WTC11 (cell line): ENCODE data around the gene OPCML. TPM values are rescaled to one million over a fixed set of nuclear protein-coding genes. Genes with fewer than 3 reads are reported as not detected.

ENCODE experiments used
- ATAC-seq: fragments of 200-7000 bp; cut with Tn5 transposase; 2 replicates; pipeline ENCODE4 v1.10.0; 2021; ENCODE audit warnings: mild to moderate bottlenecking, moderate library complexity
- CTCF ChIA-PET: fragments of 300-600 bp; sonication (Branson Sonifier 250); formaldehyde crosslinking; loops from one replicate; lab custom pipeline; 2021; ENCODE audit warnings: antibody characterized with exemption; lab: Charles Lee
- POLR2A ChIA-PET: fragments of 350-600 bp; sonication (Branson Sonifier 250); formaldehyde crosslinking; loops from one replicate; lab custom pipeline; 2021; ENCODE audit warnings: antibody characterized with exemption; lab: Charles Lee
- DNase-seq: peaks from one replicate; pipeline ENCODE4 v3.0.0; 2021; ENCODE audit warnings: low spot score
- H3K27ac Mint-ChIP-seq: 2 replicates; pipeline ENCODE4 v1.8.0; 2021; ENCODE audit warnings: mixed read lengths
- H3K27me3 Mint-ChIP-seq: 2 replicates; pipeline ENCODE4 v1.8.0; 2021; ENCODE audit warnings: low read depth, mild to moderate bottlenecking, moderate library complexity, mixed read lengths
- H3K36me3 Mint-ChIP-seq: 2 replicates; pipeline ENCODE4 v1.8.0; 2021; ENCODE audit warnings: mixed read lengths
- H3K4me1 Mint-ChIP-seq: 2 replicates; pipeline ENCODE4 v1.8.0; 2022; ENCODE audit warnings: mixed read lengths
- H3K4me3 Mint-ChIP-seq: 2 replicates; pipeline ENCODE4 v1.8.0; 2021; ENCODE audit warnings: mild to moderate bottlenecking, moderate library complexity, mixed read lengths
- H3K9me3 Mint-ChIP-seq: 2 replicates; pipeline ENCODE4 v1.8.0; 2021; ENCODE audit warnings: mixed read lengths
- ATF1 ChIP-seq: sonication (generic); formaldehyde crosslinking; IDR thresholded peaks from 2 replicates; pipeline ENCODE4 v1.8.1; 2023; ENCODE audit warnings: mild to moderate bottlenecking, moderate library complexity, missing genetic modification reagents
- CBFB ChIP-seq: sonication (generic); formaldehyde crosslinking; IDR thresholded peaks from 2 replicates; pipeline ENCODE4 v1.8.1; 2022; ENCODE audit warnings: mild to moderate bottlenecking, low read depth, missing genetic modification reagents
- CREM ChIP-seq: sonication (generic); formaldehyde crosslinking; IDR thresholded peaks from 2 replicates; pipeline ENCODE4 v1.8.1; 2022; ENCODE audit warnings: mild to moderate bottlenecking, missing genetic modification reagents, moderate library complexity
- E2F5 ChIP-seq: sonication (generic); formaldehyde crosslinking; IDR thresholded peaks from 2 replicates; pipeline ENCODE4 v1.8.1; 2022; ENCODE audit warnings: mild to moderate bottlenecking, moderate library complexity, missing genetic modification reagents
- ELF4 ChIP-seq: sonication (generic); formaldehyde crosslinking; IDR thresholded peaks from 2 replicates; pipeline ENCODE4 v1.8.1; 2022; ENCODE audit warnings: low read depth, mild to moderate bottlenecking, moderate library complexity, missing genetic modification reagents
- ETV6 ChIP-seq: sonication (generic); formaldehyde crosslinking; IDR thresholded peaks from 2 replicates; pipeline ENCODE4 v1.8.1; 2022; ENCODE audit warnings: mild to moderate bottlenecking, missing genetic modification reagents
- FOXJ3 ChIP-seq: sonication (generic); formaldehyde crosslinking; IDR thresholded peaks from 2 replicates; pipeline ENCODE4 v1.9.0; 2021; ENCODE audit warnings: missing genetic modification reagents, mild to moderate bottlenecking, borderline replicate concordance
- HMGA2 ChIP-seq: fragments of 250-450 bp; sonication (Bioruptor Pico); IDR thresholded peaks from 2 replicates; pipeline ENCODE4 v1.4.0; 2021; ENCODE audit warnings: mild to moderate bottlenecking, moderate library complexity
- IRF2 ChIP-seq: sonication (generic); formaldehyde crosslinking; IDR thresholded peaks from 2 replicates; pipeline ENCODE4 v1.8.0; 2022; ENCODE audit warnings: low read depth, missing genetic modification reagents, borderline replicate concordance
- KAT7 ChIP-seq: sonication (generic); formaldehyde crosslinking; IDR thresholded peaks from 2 replicates; pipeline ENCODE4 v1.8.1; 2023; ENCODE audit warnings: missing genetic modification reagents, mild to moderate bottlenecking, borderline replicate concordance
- NR1H2 ChIP-seq: sonication (generic); formaldehyde crosslinking; IDR thresholded peaks from 2 replicates; pipeline ENCODE4 v1.9.0; 2021; ENCODE audit warnings: mild to moderate bottlenecking, moderate library complexity, missing genetic modification reagents
- NR2C2 ChIP-seq: sonication (generic); formaldehyde crosslinking; IDR thresholded peaks from 2 replicates; pipeline ENCODE4 v1.8.0; 2022; ENCODE audit warnings: mild to moderate bottlenecking, missing genetic modification reagents
- NR3C1 ChIP-seq: sonication (generic); formaldehyde crosslinking; conservative IDR thresholded peaks from 2 replicates; pipeline ENCODE4 v1.8.1; 2023; ENCODE audit warnings: low read depth, mild to moderate bottlenecking, missing genetic modification reagents
- OVOL2 ChIP-seq: fragments of 250-450 bp; sonication (Bioruptor Pico); IDR thresholded peaks from 2 replicates; pipeline ENCODE4 v1.9.0; 2021; ENCODE audit warnings: mild to moderate bottlenecking, borderline replicate concordance
- RELA ChIP-seq: sonication (generic); formaldehyde crosslinking; IDR thresholded peaks from 2 replicates; pipeline ENCODE4 v1.8.1; 2022; ENCODE audit warnings: missing genetic modification reagents, mild to moderate bottlenecking, borderline replicate concordance
- SMAD3 ChIP-seq: sonication (generic); formaldehyde crosslinking; IDR thresholded peaks from 2 replicates; pipeline ENCODE4 v1.8.0; 2022; ENCODE audit warnings: missing genetic modification reagents, mild to moderate bottlenecking, borderline replicate concordance
- SP1 ChIP-seq: sonication (generic); formaldehyde crosslinking; conservative IDR thresholded peaks from 2 replicates; pipeline ENCODE4 v1.8.1; 2022; ENCODE audit warnings: missing genetic modification reagents
- TEAD1 ChIP-seq: sonication (generic); formaldehyde crosslinking; IDR thresholded peaks from 2 replicates; pipeline ENCODE4 v1.8.0; 2022; ENCODE audit warnings: mild to moderate bottlenecking, missing genetic modification reagents
- ZNF219 ChIP-seq: sonication (generic); formaldehyde crosslinking; IDR thresholded peaks from 2 replicates; pipeline ENCODE4 v1.8.0; 2023; ENCODE audit warnings: missing genetic modification reagents, mild to moderate bottlenecking, borderline replicate concordance
- ZNF232 ChIP-seq: sonication (generic); formaldehyde crosslinking; IDR thresholded peaks from 2 replicates; pipeline ENCODE4 v1.8.0; 2022; ENCODE audit warnings: mild to moderate bottlenecking, missing genetic modification reagents
- ZNF416 ChIP-seq: fragments of 250-450 bp; sonication (Bioruptor Pico); IDR thresholded peaks from 2 replicates; pipeline ENCODE4 v1.9.0; 2021; ENCODE audit warnings: mild to moderate bottlenecking, inconsistent platforms
- ZNF423 ChIP-seq: fragments of 250-450 bp; sonication (Bioruptor Pico); IDR thresholded peaks from 2 replicates; pipeline ENCODE4 v2.1.2; 2022; ENCODE audit warnings: mild to moderate bottlenecking, moderate library complexity
- ZNF671 ChIP-seq: fragments of 250-450 bp; sonication (Bioruptor Pico); IDR thresholded peaks from 2 replicates; pipeline ENCODE4 v1.8.0; 2021; ENCODE audit warnings: mild to moderate bottlenecking
- total RNA-seq: library from RNA; stranded (reverse); gene quantifications from 3 replicates; pipeline ENCODE4 v1.2.3, GENCODE V29; 2021
- TF ChIP-seq, protein P1 (sequence below): sonication (generic); formaldehyde crosslinking; IDR thresholded peaks from 2 replicates; pipeline ENCODE4 v1.8.1; 2023; ENCODE audit warnings: mild to moderate bottlenecking, missing genetic modification reagents
- TF ChIP-seq, protein P2 (sequence below): fragments of 250-450 bp; sonication (Bioruptor Pico); IDR thresholded peaks from 2 replicates; pipeline ENCODE4 v1.9.0; 2021; ENCODE audit warnings: mild to moderate bottlenecking
- TF ChIP-seq, protein P3 (sequence below): sonication (generic); formaldehyde crosslinking; conservative IDR thresholded peaks from 2 replicates; pipeline ENCODE4 v1.8.1; 2022; ENCODE audit warnings: mild to moderate bottlenecking, missing genetic modification reagents

OPCML gene
- total RNA-seq, 1 experiment from 2014 or later, result 1.5 TPM

DNA sequence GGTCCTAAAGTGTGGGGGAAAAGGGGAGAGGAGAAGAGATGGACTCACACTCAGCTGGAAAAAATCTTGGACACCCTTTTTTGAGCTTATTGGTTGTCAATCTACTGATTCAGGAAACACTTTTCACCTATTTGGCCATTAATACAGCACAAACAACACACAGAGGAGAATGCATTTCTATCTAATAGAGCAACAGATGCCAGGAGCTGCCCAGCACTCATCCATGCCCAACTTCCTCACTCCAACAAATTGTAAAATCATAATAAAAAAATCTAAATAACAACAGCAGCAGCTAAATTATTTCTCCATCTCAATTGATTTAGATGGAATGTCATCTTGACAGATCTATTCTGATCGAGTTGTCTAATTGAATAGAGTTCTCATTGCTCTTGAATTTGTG, 628.2 kb downstream of the OPCML start (continued):
- TF ChIP-seq SP1 (CRISPR knock-in tag) (no peak), E2F5 (CRISPR knock-in tag) (no peak), CREM (CRISPR knock-in tag) (no peak), NR3C1 (no peak)
- TF ChIP-seq, all 79 proteins: peak for 0

DNA sequence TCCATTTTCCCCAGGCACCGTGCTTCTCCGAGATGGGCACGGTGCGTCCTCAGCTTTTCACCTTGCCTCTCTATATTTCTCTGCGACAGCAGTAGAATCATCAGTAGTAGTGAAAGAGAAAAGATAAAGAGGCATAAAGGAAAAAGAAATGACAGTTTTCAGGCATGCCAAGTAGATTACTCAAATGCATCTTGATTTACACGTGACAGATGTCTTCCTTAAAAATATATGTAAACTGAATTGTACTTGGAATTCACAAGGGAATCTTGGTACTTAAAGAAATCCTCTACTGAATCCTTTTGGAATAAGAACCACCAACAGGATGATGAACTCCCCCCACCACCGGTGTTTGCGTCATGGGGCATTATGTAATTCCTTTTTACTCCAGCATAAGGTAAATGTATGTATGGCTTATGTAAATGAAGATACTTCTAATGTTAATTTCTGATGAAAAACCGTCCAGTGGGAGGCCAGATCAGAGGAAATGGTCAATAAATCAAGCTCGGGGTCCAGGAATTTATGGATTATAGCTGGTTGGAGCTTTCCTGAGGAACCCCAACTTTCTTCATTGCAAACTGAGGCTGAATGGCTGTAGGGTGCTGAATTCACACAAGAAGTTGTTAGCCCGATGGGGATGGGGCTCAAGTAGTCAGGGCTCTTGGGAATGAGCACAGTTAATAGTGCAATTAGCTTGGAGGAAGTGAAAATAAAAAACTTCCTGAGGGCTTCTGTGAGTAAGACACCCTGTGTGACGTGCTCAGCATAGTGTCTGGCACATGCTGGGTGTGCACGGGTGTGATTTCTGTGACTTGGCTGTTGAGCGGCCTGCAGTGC, 630.4 kb downstream of the OPCML start:
- peaks cover 54% of the 10 kb centered on the region for H3K4me1 Mint-ChIP-seq
- DNase-seq (no peak), ATAC-seq (peak; percentile 71)
- CTCF ChIA-PET, result interaction anchor here (1.0 kb wide), 1 partner anchor 177 kb away, joined by 3 read pairs; no protein-coding TSS in a partner anchor
- peak overlapping the region; percentile 96 for H3K27ac Mint-ChIP-seq
- H3K36me3 Mint-ChIP-seq, result peaks cover 7% of the 10 kb centered on the region
- H3K27me3 Mint-ChIP-seq, result no peaks in the 10 kb centered on the region
- TF ChIP-seq ZNF232 (no peak), ZNF423 (CRISPR knock-in tag) (no peak), ZNF671 (no peak), OVOL2 (CRISPR knock-in tag) (no peak), TEAD1 (0 out of 2 replicates have a peak, but pooled peaks have one; percentile 43)
- peak overlapping the region; percentile 3; the same call in 1 of the 2 replicates for H3K4me3 Mint-ChIP-seq
- H3K9me3 Mint-ChIP-seq, result peaks cover 11% of the 10 kb centered on the region
- POLR2A ChIA-PET, result no interaction called here

GRCh38 chr11:132898676-132899075, 633.6 kb downstream of the OPCML start:
- DNase-seq (no peak), ATAC-seq (no peak)
- CTCF ChIA-PET, result no interaction called here
- Mint-ChIP-seq H3K9me3 (peaks cover 22% of the 10 kb centered on the region), H3K4me1 (peaks cover 34% of the 10 kb centered on the region), H3K27me3 (no peaks in the 10 kb centered on the region), H3K4me3 (no peak overlapping the region)
- no peak for TF ChIP-seq ETV6
- TF ChIP-seq, protein P1, sequence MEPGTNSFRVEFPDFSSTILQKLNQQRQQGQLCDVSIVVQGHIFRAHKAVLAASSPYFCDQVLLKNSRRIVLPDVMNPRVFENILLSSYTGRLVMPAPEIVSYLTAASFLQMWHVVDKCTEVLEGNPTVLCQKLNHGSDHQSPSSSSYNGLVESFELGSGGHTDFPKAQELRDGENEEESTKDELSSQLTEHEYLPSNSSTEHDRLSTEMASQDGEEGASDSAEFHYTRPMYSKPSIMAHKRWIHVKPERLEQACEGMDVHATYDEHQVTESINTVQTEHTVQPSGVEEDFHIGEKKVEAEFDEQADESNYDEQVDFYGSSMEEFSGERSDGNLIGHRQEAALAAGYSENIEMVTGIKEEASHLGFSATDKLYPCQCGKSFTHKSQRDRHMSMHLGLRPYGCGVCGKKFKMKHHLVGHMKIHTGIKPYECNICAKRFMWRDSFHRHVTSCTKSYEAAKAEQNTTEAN (CRISPR knock-in tag), result no peak
- no peak for TF ChIP-seq HMGA2 (CRISPR knock-in tag)
- TF ChIP-seq RELA (CRISPR knock-in tag), result no peak
- no peak for TF ChIP-seq KAT7 (CRISPR knock-in tag)
- TF ChIP-seq SMAD3 (CRISPR knock-in tag), result no peak
- TF ChIP-seq ATF1, result no peak
- no peak for TF ChIP-seq NR2C2 (CRISPR knock-in tag)
- TF ChIP-seq, protein P2, sequence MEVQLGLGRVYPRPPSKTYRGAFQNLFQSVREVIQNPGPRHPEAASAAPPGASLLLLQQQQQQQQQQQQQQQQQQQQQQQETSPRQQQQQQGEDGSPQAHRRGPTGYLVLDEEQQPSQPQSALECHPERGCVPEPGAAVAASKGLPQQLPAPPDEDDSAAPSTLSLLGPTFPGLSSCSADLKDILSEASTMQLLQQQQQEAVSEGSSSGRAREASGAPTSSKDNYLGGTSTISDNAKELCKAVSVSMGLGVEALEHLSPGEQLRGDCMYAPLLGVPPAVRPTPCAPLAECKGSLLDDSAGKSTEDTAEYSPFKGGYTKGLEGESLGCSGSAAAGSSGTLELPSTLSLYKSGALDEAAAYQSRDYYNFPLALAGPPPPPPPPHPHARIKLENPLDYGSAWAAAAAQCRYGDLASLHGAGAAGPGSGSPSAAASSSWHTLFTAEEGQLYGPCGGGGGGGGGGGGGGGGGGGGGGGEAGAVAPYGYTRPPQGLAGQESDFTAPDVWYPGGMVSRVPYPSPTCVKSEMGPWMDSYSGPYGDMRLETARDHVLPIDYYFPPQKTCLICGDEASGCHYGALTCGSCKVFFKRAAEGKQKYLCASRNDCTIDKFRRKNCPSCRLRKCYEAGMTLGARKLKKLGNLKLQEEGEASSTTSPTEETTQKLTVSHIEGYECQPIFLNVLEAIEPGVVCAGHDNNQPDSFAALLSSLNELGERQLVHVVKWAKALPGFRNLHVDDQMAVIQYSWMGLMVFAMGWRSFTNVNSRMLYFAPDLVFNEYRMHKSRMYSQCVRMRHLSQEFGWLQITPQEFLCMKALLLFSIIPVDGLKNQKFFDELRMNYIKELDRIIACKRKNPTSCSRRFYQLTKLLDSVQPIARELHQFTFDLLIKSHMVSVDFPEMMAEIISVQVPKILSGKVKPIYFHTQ (CRISPR knock-in tag), result no peak
- TF ChIP-seq NR1H2, result no peak
- no peak for TF ChIP-seq ELF4 (CRISPR knock-in tag)
- no peak for TF ChIP-seq ZNF416
- TF ChIP-seq ZNF219 (CRISPR knock-in tag), result no peak
- no peak for TF ChIP-seq ZNF232
- TF ChIP-seq CBFB (CRISPR knock-in tag), result no peak
- no peak for TF ChIP-seq FOXJ3 (CRISPR knock-in tag)
- TF ChIP-seq IRF2, result no peak
- TF ChIP-seq, protein P3, sequence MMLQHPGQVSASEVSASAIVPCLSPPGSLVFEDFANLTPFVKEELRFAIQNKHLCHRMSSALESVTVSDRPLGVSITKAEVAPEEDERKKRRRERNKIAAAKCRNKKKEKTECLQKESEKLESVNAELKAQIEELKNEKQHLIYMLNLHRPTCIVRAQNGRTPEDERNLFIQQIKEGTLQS, result no peak
- TF ChIP-seq, all 79 proteins: peak for 0
- POLR2A ChIA-PET, result no interaction called here
- Mint-ChIP-seq H3K36me3 (peaks cover 3% of the 10 kb centered on the region), H3K27ac (no peak overlapping the region)
